ENCODE results near the gene TAGAP.
"Not testable (repeated sequence)": the region's sequence is repeated elsewhere in the genome, so short reads cannot be mapped to it uniquely, and the experiment has no call there.

TAGAP gene

DNA sequence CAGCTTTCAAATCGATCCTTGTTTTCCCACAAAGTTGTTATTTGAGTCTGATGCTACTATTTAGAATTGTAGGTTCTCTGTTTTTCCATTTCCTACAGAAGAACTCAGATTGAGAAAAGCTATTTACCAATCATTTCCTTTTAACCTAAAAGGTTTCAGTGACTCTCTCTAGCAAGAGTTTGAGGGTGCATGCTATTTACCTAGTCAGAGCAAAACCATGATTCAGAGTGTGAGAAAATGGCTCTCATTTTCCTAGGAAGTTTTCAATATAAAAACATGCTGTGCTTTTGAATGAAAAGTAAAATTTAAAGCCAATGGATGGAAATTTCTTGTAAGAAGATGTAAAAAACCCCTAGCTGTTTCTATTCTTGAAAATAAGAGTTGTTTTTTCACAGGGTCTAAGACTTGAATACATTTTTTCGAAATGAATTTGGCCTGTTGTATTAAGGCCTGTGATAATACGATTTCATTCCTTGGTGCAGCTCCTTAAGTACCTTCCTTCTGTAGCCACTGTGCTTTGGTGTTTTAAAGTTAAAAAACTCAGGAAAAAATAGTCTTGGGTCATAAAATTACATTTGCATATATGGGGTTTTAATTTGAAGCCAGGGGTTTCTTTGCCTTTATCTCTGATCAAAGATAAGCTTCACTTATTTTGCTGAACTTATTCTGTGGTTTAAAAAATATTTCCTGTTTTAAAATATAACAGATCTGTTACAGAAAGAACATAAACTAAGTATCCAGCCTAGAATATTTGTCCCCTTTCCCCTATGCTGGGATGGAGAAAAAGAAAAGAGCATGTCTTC is 26.8 kb downstream of the TAGAP start:
- H3K9ac ChIP-seq: no peak overlapping the region
- H4K20me1 ChIP-seq: no peaks in the 10 kb centered on the region
- H3K4me1 ChIP-seq: peaks cover 13% of the 10 kb centered on the region
- H3K27me3 ChIP-seq: no peaks in the 10 kb centered on the region
- H3K9me3 ChIP-seq: peaks cover 7% of the 10 kb centered on the region; the same call in 1 of the 2 replicates
- no peak for TF ChIP-seq Cebpa-rat (IDR thresholded peaks at IDR 0.05)
- H3K27ac ChIP-seq: no peak overlapping the region
- H3K4me2 ChIP-seq: peak overlapping the region; percentile 37
- H3K36me3 ChIP-seq: 0 out of 2 replicates have a peak, but pooled peaks cover 6% of the 10 kb centered on the region
- no peak overlapping the region for H3K4me3 ChIP-seq

- Histone ChIP-seq H3K4me3 (no peak overlapping the region), H3K27me3 (no peaks in the 10 kb centered on the region), H3K4me2 (no peak overlapping the region), H3K9ac (no peak overlapping the region), H3K9me3 (peaks cover 7% of the 10 kb centered on the region; the same call in 1 of the 2 replicates), H3K36me3 (0 out of 2 replicates have a peak, but pooled peaks cover 6% of the 10 kb centered on the region), H4K20me1 (no peaks in the 10 kb centered on the region), H3K4me1 (peaks cover 25% of the 10 kb centered on the region), H3K27ac (no peak overlapping the region)
- TF ChIP-seq Cebpa-rat (IDR thresholded peaks at IDR 0.05): no peak
These were observed 30.4 kb downstream of the TAGAP start for GRCh38 chr6:159014406-159014805.

- H3K27me3 ChIP-seq: no peaks in the 10 kb centered on the region
- H3K36me3 ChIP-seq: 0 out of 2 replicates have a peak, but pooled peaks cover 6% of the 10 kb centered on the region
- no peak overlapping the region for H3K4me2 ChIP-seq
- H3K27ac ChIP-seq: no peak overlapping the region
- H3K9ac ChIP-seq: no peak overlapping the region
- no peaks in the 10 kb centered on the region for H4K20me1 ChIP-seq
- H3K4me1 ChIP-seq: peaks cover 29% of the 10 kb centered on the region
- H3K9me3 ChIP-seq: peaks cover 7% of the 10 kb centered on the region; the same call in 1 of the 2 replicates
- TF ChIP-seq Cebpa-rat (IDR thresholded peaks at IDR 0.05): no peak
- H3K4me3 ChIP-seq: no peak overlapping the region
These were observed 31.6 kb downstream of the TAGAP start for GRCh38 chr6:159013229-159013628.

DNA sequence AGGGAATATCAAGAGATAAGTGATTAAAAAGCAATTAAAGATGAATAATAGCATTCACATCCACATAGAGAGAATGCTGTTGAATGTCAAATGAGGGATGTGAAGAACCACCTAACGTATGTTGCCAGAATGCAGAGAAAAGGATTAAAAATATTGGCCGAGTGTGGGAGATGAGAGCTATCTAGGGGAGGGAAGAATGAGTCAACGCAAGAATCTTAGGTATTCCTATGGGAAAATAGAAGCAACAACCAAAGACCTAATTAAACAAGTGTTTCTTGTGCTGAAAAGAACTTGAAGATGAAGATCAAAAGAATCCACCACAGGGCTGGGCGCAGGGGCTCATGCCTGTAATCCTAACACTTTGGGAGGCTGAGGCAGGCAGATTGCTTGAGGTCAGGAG is 32.6 kb downstream of the TAGAP start:
- Histone ChIP-seq H4K20me1 (no peaks in the 10 kb centered on the region), H3K27ac (no peak overlapping the region), H3K9me3 (peaks cover 7% of the 10 kb centered on the region; the same call in 1 of the 2 replicates), H3K9ac (no peak overlapping the region), H3K27me3 (no peaks in the 10 kb centered on the region), H3K4me3 (no peak overlapping the region), H3K4me1 (peaks cover 20% of the 10 kb centered on the region), H3K4me2 (no peak overlapping the region), H3K36me3 (0 out of 2 replicates have a peak, but pooled peaks cover 6% of the 10 kb centered on the region)
- no peak for TF ChIP-seq Cebpa-rat (IDR thresholded peaks at IDR 0.05)

- Histone ChIP-seq H3K4me1 (peaks cover 20% of the 10 kb centered on the region), H3K4me2 (peak overlapping the region; percentile 63)
- H3K27ac ChIP-seq, H3K36me3 ChIP-seq, H3K9ac ChIP-seq, H3K9me3 ChIP-seq, H3K27me3 ChIP-seq, H3K4me3 ChIP-seq, H4K20me1 ChIP-seq: not testable (repeated sequence)
These were observed 34.7 kb downstream of the TAGAP start for GRCh38 chr6:159010037-159010612.

DNA sequence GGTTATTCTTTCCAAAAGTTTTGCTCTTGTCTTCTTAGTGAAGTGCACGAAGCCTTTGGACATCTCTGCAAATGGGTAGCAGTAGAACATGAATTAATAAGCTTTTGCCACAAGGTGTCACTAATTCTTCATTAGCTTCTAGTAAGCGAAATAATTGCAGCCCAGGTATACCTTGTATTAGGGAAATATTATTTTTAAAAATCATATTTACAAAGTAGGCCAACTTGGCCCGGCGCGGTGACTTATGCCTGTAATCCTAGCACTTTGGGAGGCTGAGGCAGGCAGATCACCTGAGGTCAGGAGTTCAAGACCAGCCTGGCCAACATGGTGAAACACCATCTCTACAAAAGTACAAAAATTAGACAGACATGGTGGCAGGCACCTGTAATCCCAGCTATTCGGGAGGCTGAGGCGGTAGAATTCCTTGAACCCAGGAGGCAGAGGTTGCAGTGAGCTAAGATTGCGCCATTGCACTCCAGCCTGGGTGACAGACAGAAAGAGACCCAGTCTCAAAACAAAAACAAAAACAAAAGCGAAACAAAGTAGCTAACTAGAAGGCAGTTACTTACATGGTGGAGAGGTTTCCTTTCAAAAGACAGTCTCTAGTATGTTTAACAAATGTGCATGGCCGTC is 36.0 kb downstream of the TAGAP start:
- Histone ChIP-seq H3K9me3 (no peaks in the 10 kb centered on the region), H3K36me3 (no peaks in the 10 kb centered on the region), H3K4me2 (peak overlapping the region; percentile 63), H3K9ac (no peak overlapping the region), H3K27ac (0 out of 2 replicates have a peak overlapping the region, but pooled peaks have one; percentile 11), H4K20me1 (no peaks in the 10 kb centered on the region), H3K4me1 (peaks cover 20% of the 10 kb centered on the region), H3K27me3 (no peaks in the 10 kb centered on the region), H3K4me3 (no peak overlapping the region)
- peak; percentile 63; the same call in 1 of the 2 replicates for TF ChIP-seq Cebpa-rat (IDR thresholded peaks at IDR 0.05)

GRCh38 chr6:159007510-159007909 is 37.3 kb downstream of the TAGAP start:
- Histone ChIP-seq H3K27me3 (no peaks in the 10 kb centered on the region), H3K27ac (no peak overlapping the region), H3K36me3 (no peaks in the 10 kb centered on the region), H4K20me1 (no peaks in the 10 kb centered on the region), H3K4me3 (no peak overlapping the region), H3K4me1 (peaks cover 20% of the 10 kb centered on the region), H3K4me2 (no peak overlapping the region), H3K9ac (0 out of 2 replicates have a peak overlapping the region, but pooled peaks have one; percentile 12), H3K9me3 (no peaks in the 10 kb centered on the region)
- TF ChIP-seq Cebpa-rat (IDR thresholded peaks at IDR 0.05): no peak

DNA sequence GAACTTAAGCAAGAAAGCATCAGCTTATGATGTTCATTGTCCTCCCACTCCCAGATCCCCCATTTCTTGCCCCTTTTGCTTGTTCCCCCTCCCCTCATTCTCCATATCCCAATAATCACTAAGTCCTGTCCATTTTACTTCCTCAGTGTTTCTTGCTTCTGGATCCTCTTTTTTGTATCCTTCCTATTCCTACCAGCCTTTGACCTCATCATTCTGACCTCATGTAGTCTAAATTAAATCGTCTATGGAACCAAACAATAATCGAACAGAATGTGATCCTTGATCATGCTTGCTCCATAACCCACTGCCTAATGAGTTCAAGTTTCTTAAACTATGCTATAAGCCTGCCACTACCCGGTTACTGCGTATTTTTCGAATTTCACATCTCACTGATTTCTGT is 39.4 kb downstream of the TAGAP start:
- Histone ChIP-seq H3K9ac (no peak overlapping the region), H4K20me1 (no peaks in the 10 kb centered on the region), H3K9me3 (no peaks in the 10 kb centered on the region), H3K36me3 (no peaks in the 10 kb centered on the region), H3K4me1 (peaks cover 28% of the 10 kb centered on the region), H3K27ac (no peak overlapping the region), H3K4me2 (no peak overlapping the region), H3K4me3 (no peak overlapping the region), H3K27me3 (no peaks in the 10 kb centered on the region)
- no peak for TF ChIP-seq Cebpa-rat (IDR thresholded peaks at IDR 0.05)

GRCh38 chr6:159004592-159004991 is 40.2 kb downstream of the TAGAP start:
- H3K36me3 ChIP-seq: no peaks in the 10 kb centered on the region
- no peak for TF ChIP-seq Cebpa-rat (IDR thresholded peaks at IDR 0.05)

More at GRCh38 chr6:159004592-159004991, 40.2 kb downstream of the TAGAP start:
- no peak overlapping the region for H3K4me3 ChIP-seq
- H4K20me1 ChIP-seq: no peaks in the 10 kb centered on the region
- H3K27me3 ChIP-seq: no peaks in the 10 kb centered on the region
- H3K4me2 ChIP-seq: no peak overlapping the region
- peaks cover 22% of the 10 kb centered on the region for H3K4me1 ChIP-seq
- no peaks in the 10 kb centered on the region for H3K9me3 ChIP-seq
- no peak overlapping the region for H3K27ac ChIP-seq
- no peak overlapping the region for H3K9ac ChIP-seq

All from BLaER1 (cell line).